Testis (tissue), 2 donors: ENCODE measurements around the gene CXCR5.

Source experiments
- POLR2A ChIP-seq: fragments of 450-650 bp; IDR thresholded peaks from one replicate; pipeline ENCODE4 v1.6.1; 2017; ENCODE audit warnings: antibody characterized with exemption, mild to moderate bottlenecking, moderate library complexity
- TF ChIP-seq, protein P1 (sequence below), 3 experiments: fragments of 450-650 bp in 2 of 3; fragments of 200-600 bp in 1 of 3; sonication (generic) in 1 of 3; IDR thresholded peaks; one replicate each; pipeline ENCODE4 v1.5.1; 2016 to 2019; ENCODE audit warnings: antibody characterized with exemption in 3 of 3, mild to moderate bottlenecking in 2 of 3, moderate library complexity in 1 of 3

DNA sequence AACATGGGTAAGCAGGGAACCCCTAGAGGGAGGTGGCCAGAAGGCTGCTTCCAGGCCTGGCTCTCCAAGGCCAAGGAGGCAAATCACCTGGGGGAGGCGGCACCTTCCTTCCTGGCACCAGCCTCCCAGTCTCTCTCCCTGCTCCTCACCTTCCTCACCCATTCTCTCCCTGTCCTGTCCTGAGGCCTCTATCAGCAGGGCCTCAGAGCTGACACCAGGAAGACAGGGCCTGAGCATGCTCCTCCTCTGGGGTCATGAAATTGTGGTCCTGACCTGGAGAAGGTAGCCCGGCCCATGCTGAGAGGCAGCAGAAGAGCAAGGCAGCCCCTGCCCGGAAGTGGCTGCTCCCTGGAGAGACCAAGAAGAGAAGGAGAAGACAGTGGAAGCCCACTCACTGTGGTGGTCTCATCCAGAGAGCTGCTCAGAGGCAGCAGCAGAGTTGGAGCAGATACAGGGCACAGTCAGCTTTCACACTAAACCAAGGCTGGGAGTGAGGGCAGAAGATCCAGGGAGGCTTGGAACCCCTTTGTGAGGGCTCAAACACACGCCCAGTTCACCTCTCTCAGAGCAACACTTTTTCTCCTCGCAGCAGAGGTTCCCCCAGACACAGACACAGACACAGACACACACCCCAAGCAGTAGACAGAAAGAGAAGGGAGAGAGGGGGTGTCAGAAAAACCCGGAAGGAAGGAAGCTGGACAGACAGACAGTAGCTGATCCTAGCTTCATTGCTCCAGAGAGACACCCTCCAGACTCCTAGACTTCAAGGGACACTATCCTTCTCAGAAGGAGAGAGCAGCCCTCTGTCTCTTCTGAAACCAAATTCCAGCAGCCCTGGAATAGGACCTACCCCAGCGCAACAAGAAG is 40.3 kb downstream of the CXCR5 start:
- TF ChIP-seq, protein P1, sequence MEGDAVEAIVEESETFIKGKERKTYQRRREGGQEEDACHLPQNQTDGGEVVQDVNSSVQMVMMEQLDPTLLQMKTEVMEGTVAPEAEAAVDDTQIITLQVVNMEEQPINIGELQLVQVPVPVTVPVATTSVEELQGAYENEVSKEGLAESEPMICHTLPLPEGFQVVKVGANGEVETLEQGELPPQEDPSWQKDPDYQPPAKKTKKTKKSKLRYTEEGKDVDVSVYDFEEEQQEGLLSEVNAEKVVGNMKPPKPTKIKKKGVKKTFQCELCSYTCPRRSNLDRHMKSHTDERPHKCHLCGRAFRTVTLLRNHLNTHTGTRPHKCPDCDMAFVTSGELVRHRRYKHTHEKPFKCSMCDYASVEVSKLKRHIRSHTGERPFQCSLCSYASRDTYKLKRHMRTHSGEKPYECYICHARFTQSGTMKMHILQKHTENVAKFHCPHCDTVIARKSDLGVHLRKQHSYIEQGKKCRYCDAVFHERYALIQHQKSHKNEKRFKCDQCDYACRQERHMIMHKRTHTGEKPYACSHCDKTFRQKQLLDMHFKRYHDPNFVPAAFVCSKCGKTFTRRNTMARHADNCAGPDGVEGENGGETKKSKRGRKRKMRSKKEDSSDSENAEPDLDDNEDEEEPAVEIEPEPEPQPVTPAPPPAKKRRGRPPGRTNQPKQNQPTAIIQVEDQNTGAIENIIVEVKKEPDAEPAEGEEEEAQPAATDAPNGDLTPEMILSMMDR (IDR thresholded peaks at IDR 0.05): no peak
- no peak for TF ChIP-seq POLR2A
